ENCODE results near the gene BIN1.

The BIN1 gene

GRCh38 chr2:127069003-127069402 lies 38.0 kb downstream of the BIN1 start:
- H3K4me3 ChIP-seq (ENCODE audit: low read depth in 1 of 2, low read length in 2 of 2): no peak overlapping the region
- H3K27ac ChIP-seq (ENCODE audit: low read depth, low read length): no peak overlapping the region
- H3K4me1 ChIP-seq (ENCODE audit: control insufficient read depth in 1 of 2, insufficient read depth in 2 of 2, low read length in 2 of 2): peaks cover 16 to 17% of the 10 kb centered on the region in 2 donors
- H3K36me3 ChIP-seq (ENCODE audit: control insufficient read depth in 1 of 2, insufficient read depth in 2 of 2, low read length in 2 of 2): peaks cover 0 to 12% of the 10 kb centered on the region in 2 donors
- no peaks in the 10 kb centered on the region for H3K9me3 ChIP-seq (ENCODE audit: control insufficient read depth in 1 of 2, low read length in 2 of 2)
- no peak overlapping the region for H3K9ac ChIP-seq (ENCODE audit: low read depth in 1 of 2, low read length in 2 of 2)
- no peaks in the 10 kb centered on the region for H3K27me3 ChIP-seq (ENCODE audit: control insufficient read depth in 1 of 2, insufficient read depth in 2 of 2, low read length in 2 of 2)

GRCh38 chr2:127068351-127068741 lies 38.6 kb downstream of the BIN1 start:
- Histone ChIP-seq H3K4me3 (ENCODE audit: low read depth in 1 of 2, low read length in 2 of 2) (no peak overlapping the region), H3K9ac (ENCODE audit: low read depth in 1 of 2, low read length in 2 of 2) (no peak overlapping the region), H3K27me3 (ENCODE audit: control insufficient read depth in 1 of 2, insufficient read depth in 2 of 2, low read length in 2 of 2) (no peaks in the 10 kb centered on the region), H3K9me3 (ENCODE audit: control insufficient read depth in 1 of 2, low read length in 2 of 2) (no peaks in the 10 kb centered on the region), H3K27ac (ENCODE audit: low read depth, low read length) (no peak overlapping the region), H3K36me3 (ENCODE audit: control insufficient read depth in 1 of 2, insufficient read depth in 2 of 2, low read length in 2 of 2) (peaks cover 0 to 15% of the 10 kb centered on the region in 2 donors), H3K4me1 (ENCODE audit: control insufficient read depth in 1 of 2, insufficient read depth in 2 of 2, low read length in 2 of 2) (peaks cover 16 to 17% of the 10 kb centered on the region in 2 donors)

- no peaks in the 10 kb centered on the region for H3K27me3 ChIP-seq (ENCODE audit: control insufficient read depth in 1 of 2, insufficient read depth in 2 of 2, low read length in 2 of 2)
- no peak overlapping the region for H3K27ac ChIP-seq (ENCODE audit: low read depth, low read length)
- H3K4me1 ChIP-seq (ENCODE audit: control insufficient read depth in 1 of 2, insufficient read depth in 2 of 2, low read length in 2 of 2): peaks cover 16 to 17% of the 10 kb centered on the region in 2 donors
- no peaks in the 10 kb centered on the region for H3K9me3 ChIP-seq (ENCODE audit: control insufficient read depth in 1 of 2, low read length in 2 of 2)
- H3K9ac ChIP-seq (ENCODE audit: low read depth in 1 of 2, low read length in 2 of 2): no peak overlapping the region
- peaks cover 0 to 17% of the 10 kb centered on the region in 2 donors for H3K36me3 ChIP-seq (ENCODE audit: control insufficient read depth in 1 of 2, insufficient read depth in 2 of 2, low read length in 2 of 2)
- H3K4me3 ChIP-seq (ENCODE audit: low read depth in 1 of 2, low read length in 2 of 2): no peak overlapping the region
These were observed 39.2 kb downstream of the BIN1 start for GRCh38 chr2:127067620-127068350.

- H3K9me3 ChIP-seq (ENCODE audit: control insufficient read depth in 1 of 2, low read length in 2 of 2): no peaks in the 10 kb centered on the region
- no peaks in the 10 kb centered on the region for H3K27me3 ChIP-seq (ENCODE audit: control insufficient read depth in 1 of 2, insufficient read depth in 2 of 2, low read length in 2 of 2)
- H3K4me3 ChIP-seq (ENCODE audit: low read depth in 1 of 2, low read length in 2 of 2): no peak overlapping the region
- peaks cover 0 to 17% of the 10 kb centered on the region in 2 donors for H3K36me3 ChIP-seq (ENCODE audit: control insufficient read depth in 1 of 2, insufficient read depth in 2 of 2, low read length in 2 of 2)
- no peak overlapping the region for H3K27ac ChIP-seq (ENCODE audit: low read depth, low read length)
- no peak overlapping the region for H3K9ac ChIP-seq (ENCODE audit: low read depth in 1 of 2, low read length in 2 of 2)
- peaks cover 16 to 17% of the 10 kb centered on the region in 2 donors for H3K4me1 ChIP-seq (ENCODE audit: control insufficient read depth in 1 of 2, insufficient read depth in 2 of 2, low read length in 2 of 2)
These were observed 40.0 kb downstream of the BIN1 start for GRCh38 chr2:127066942-127067341.

GRCh38 chr2:127065940-127066318 lies 41.0 kb downstream of the BIN1 start:
- no peaks in the 10 kb centered on the region for H3K9me3 ChIP-seq (ENCODE audit: control insufficient read depth in 1 of 2, low read length in 2 of 2)
- H3K4me1 ChIP-seq (ENCODE audit: control insufficient read depth in 1 of 2, insufficient read depth in 2 of 2, low read length in 2 of 2): peaks cover 16 to 17% of the 10 kb centered on the region in 2 donors
- H3K4me3 ChIP-seq (ENCODE audit: low read depth in 1 of 2, low read length in 2 of 2): no peak overlapping the region
- H3K9ac ChIP-seq (ENCODE audit: low read depth in 1 of 2, low read length in 2 of 2): no peak overlapping the region
- peaks cover 0 to 19% of the 10 kb centered on the region in 2 donors for H3K36me3 ChIP-seq (ENCODE audit: control insufficient read depth in 1 of 2, insufficient read depth in 2 of 2, low read length in 2 of 2)
- H3K27ac ChIP-seq (ENCODE audit: low read depth, low read length): no peak overlapping the region
- H3K27me3 ChIP-seq (ENCODE audit: control insufficient read depth in 1 of 2, insufficient read depth in 2 of 2, low read length in 2 of 2): no peaks in the 10 kb centered on the region

GRCh38 chr2:127065299-127065939 lies 41.5 kb downstream of the BIN1 start:
- Histone ChIP-seq H3K9ac (ENCODE audit: low read depth in 1 of 2, low read length in 2 of 2) (no peak overlapping the region), H3K9me3 (ENCODE audit: control insufficient read depth in 1 of 2, low read length in 2 of 2) (no peaks in the 10 kb centered on the region), H3K27ac (ENCODE audit: low read depth, low read length) (no peak overlapping the region), H3K27me3 (ENCODE audit: control insufficient read depth in 1 of 2, insufficient read depth in 2 of 2, low read length in 2 of 2) (no peaks in the 10 kb centered on the region), H3K4me3 (ENCODE audit: low read depth in 1 of 2, low read length in 2 of 2) (no peak overlapping the region), H3K36me3 (ENCODE audit: control insufficient read depth in 1 of 2, insufficient read depth in 2 of 2, low read length in 2 of 2) (peaks cover 0 to 16% of the 10 kb centered on the region in 2 donors), H3K4me1 (ENCODE audit: control insufficient read depth in 1 of 2, insufficient read depth in 2 of 2, low read length in 2 of 2) (peaks cover 16 to 17% of the 10 kb centered on the region in 2 donors)

- Histone ChIP-seq H3K4me3 (ENCODE audit: low read depth in 1 of 2, low read length in 2 of 2) (no peak overlapping the region), H3K9ac (ENCODE audit: low read depth in 1 of 2, low read length in 2 of 2) (peak overlapping the region in 1 of 2 donors; percentile 32), H3K36me3 (ENCODE audit: control insufficient read depth in 1 of 2, insufficient read depth in 2 of 2, low read length in 2 of 2) (peaks cover 0 to 9% of the 10 kb centered on the region in 2 donors)
These were observed 42.2 kb downstream of the BIN1 start for GRCh38 chr2:127064642-127065250.

GRCh38 chr2:127063701-127064590 lies 43.0 kb downstream of the BIN1 start:
- no peaks in the 10 kb centered on the region for H3K9me3 ChIP-seq (ENCODE audit: control insufficient read depth in 1 of 2, low read length in 2 of 2)
- H3K27ac ChIP-seq (ENCODE audit: low read depth, low read length): no peak overlapping the region
- H3K9ac ChIP-seq (ENCODE audit: low read depth in 1 of 2, low read length in 2 of 2): no peak overlapping the region
- H3K4me3 ChIP-seq (ENCODE audit: low read depth in 1 of 2, low read length in 2 of 2): no peak overlapping the region
- H3K27me3 ChIP-seq (ENCODE audit: control insufficient read depth in 1 of 2, insufficient read depth in 2 of 2, low read length in 2 of 2): no peaks in the 10 kb centered on the region
- peaks cover 0 to 9% of the 10 kb centered on the region in 2 donors for H3K36me3 ChIP-seq (ENCODE audit: control insufficient read depth in 1 of 2, insufficient read depth in 2 of 2, low read length in 2 of 2)
- H3K4me1 ChIP-seq (ENCODE audit: control insufficient read depth in 1 of 2, insufficient read depth in 2 of 2, low read length in 2 of 2): peaks cover 16 to 17% of the 10 kb centered on the region in 2 donors

More at GRCh38 chr2:127064642-127065250, 42.2 kb downstream of the BIN1 start:
- Histone ChIP-seq H3K27ac (ENCODE audit: low read depth, low read length) (no peak overlapping the region), H3K27me3 (ENCODE audit: control insufficient read depth in 1 of 2, insufficient read depth in 2 of 2, low read length in 2 of 2) (no peaks in the 10 kb centered on the region), H3K9me3 (ENCODE audit: control insufficient read depth in 1 of 2, low read length in 2 of 2) (no peaks in the 10 kb centered on the region), H3K4me1 (ENCODE audit: control insufficient read depth in 1 of 2, insufficient read depth in 2 of 2, low read length in 2 of 2) (peaks cover 16 to 17% of the 10 kb centered on the region in 2 donors)

- Histone ChIP-seq H3K4me3 (ENCODE audit: low read depth in 1 of 2, low read length in 2 of 2) (no peak overlapping the region), H3K36me3 (ENCODE audit: control insufficient read depth in 1 of 2, insufficient read depth in 2 of 2, low read length in 2 of 2) (peaks cover 0 to 9% of the 10 kb centered on the region in 2 donors), H3K9ac (ENCODE audit: low read depth in 1 of 2, low read length in 2 of 2) (no peak overlapping the region), H3K4me1 (ENCODE audit: control insufficient read depth in 1 of 2, insufficient read depth in 2 of 2, low read length in 2 of 2) (peaks cover 10 to 16% of the 10 kb centered on the region in 2 donors), H3K27me3 (ENCODE audit: control insufficient read depth in 1 of 2, insufficient read depth in 2 of 2, low read length in 2 of 2) (no peaks in the 10 kb centered on the region), H3K9me3 (ENCODE audit: control insufficient read depth in 1 of 2, low read length in 2 of 2) (no peaks in the 10 kb centered on the region), H3K27ac (ENCODE audit: low read depth, low read length) (no peak overlapping the region)
These were observed 45.3 kb downstream of the BIN1 start for GRCh38 chr2:127061375-127062273.

All from duodenal mucosa (tissue), 2 donors.